Gastroesophageal sphincter (tissue), 4 donors: ENCODE data around the gene AURKAIP1. TPM values are rescaled to one million over a fixed set of nuclear protein-coding genes. Genes with fewer than 3 reads are reported as not detected.

Source experiments
- ATAC-seq: fragments of 150-250 bp; one replicate; pipeline ENCODE4 v1.9.1; 2016; ENCODE audit warnings: mild to moderate bottlenecking, moderate library complexity
- H3K27ac ChIP-seq, 4 donors: fragments of 200-600 bp; sonication (generic) in 3 of 4; 1 replicate in 3 of 4; 2 replicates in 1 of 4; pipeline ENCODE4 v1.5.1; 2016 to 2019
- H3K27me3 ChIP-seq: fragments of 200-600 bp; sonication (generic); one replicate; pipeline ENCODE4 v1.5.1; 2019
- H3K36me3 ChIP-seq, 2 donors: fragments of 200-600 bp; sonication (generic); one replicate each; pipeline ENCODE4 v1.5.1; 2019; ENCODE audit warnings: control low read depth in 1 of 2
- H3K4me1 ChIP-seq, 3 donors: fragments of 200-600 bp; sonication (generic); 1 replicate in 2 of 3; 2 replicates in 1 of 3; pipeline ENCODE4 v1.5.1; 2016 to 2019; ENCODE audit warnings: control low read depth in 2 of 3
- H3K4me3 ChIP-seq, 2 donors: fragments of 200-600 bp; sonication (generic); one replicate each; pipeline ENCODE4 v1.5.1; 2019; ENCODE audit warnings: mild to moderate bottlenecking in 1 of 2, moderate library complexity in 1 of 2
- H3K9me3 ChIP-seq, 3 donors: fragments of 200-600 bp; sonication (generic); one replicate each; pipeline ENCODE4 v1.5.1; 2017 to 2019; ENCODE audit warnings: control low read depth in 2 of 3
- CTCF ChIP-seq, 4 experiments: fragments of 200-600 bp in 2 of 4; fragments of 450-650 bp in 2 of 4; sonication (generic) in 1 of 4; IDR thresholded peaks; one replicate each; pipeline ENCODE4 v1.5.1; 2017 to 2019; ENCODE audit warnings: antibody characterized with exemption in 4 of 4, mild to moderate bottlenecking in 2 of 4, moderate library complexity in 2 of 4
- EP300 ChIP-seq: sonication (generic); formaldehyde crosslinking; IDR thresholded peaks from one replicate; pipeline ENCODE4 v1.6.1; 2017; ENCODE audit warnings: antibody characterized with exemption, mild to moderate bottlenecking
- POLR2A ChIP-seq, 2 donors: fragments of 450-650 bp; IDR thresholded peaks; one replicate each; pipeline ENCODE4 v1.6.1; 2017; ENCODE audit warnings: antibody characterized with exemption in 2 of 2, mild to moderate bottlenecking in 2 of 2, moderate library complexity in 1 of 2
- POLR2AphosphoS5 ChIP-seq: sonication (generic); formaldehyde crosslinking; IDR thresholded peaks from one replicate; pipeline ENCODE4 v1.6.1; 2017; ENCODE audit warnings: antibody characterized with exemption
- WGBS, 2 donors: methylation state at CpG; one replicate each; pipeline ENCODE4 v1.1.5; 2018; ENCODE audit warnings: low coverage in 1 of 2; 5-methylcytosine and 5-hydroxymethylcytosine counted together
- total RNA-seq, 4 donors: library from RNA; depleted of rRNA; stranded (reverse); fragments of >200 nt; gene quantifications; one replicate each; pipeline ENCODE4 v1.1.0, GENCODE V29; 2016

Gene AURKAIP1
- total RNA-seq, 4 donors from 2014 or later = 103 to 138 (median 108) TPM

GRCh38 chr1:1343811-1344421 is 31.1 kb downstream of the AURKAIP1 start:
- no CpG with 5 or more reads among the region's 24 CpGs for WGBS, 2 donors
- Histone ChIP-seq H3K36me3 (peaks cover 0 to 37% of the 10 kb centered on the region in 2 donors), H3K9me3 (no peaks in the 10 kb centered on the region), H3K27ac (peak overlapping the region in 1 of 4 donors; percentile 60), H3K27me3 (no peaks in the 10 kb centered on the region), H3K4me3 (no peak overlapping the region), H3K4me1 (peaks cover 0 to 54% (median 30%) of the 10 kb centered on the region in 3 donors)
- TF ChIP-seq EP300 = no peak
- no peak for TF ChIP-seq CTCF (IDR thresholded peaks at IDR 0.05)
- ATAC-seq = no peak

- no CpG with 5 or more reads among the region's 18 CpGs for WGBS, 2 donors
These were observed 32.4 kb downstream of the AURKAIP1 start for GRCh38 chr1:1342584-1343115.

GRCh38 chr1:1342061-1342562 is 32.9 kb downstream of the AURKAIP1 start:
- Histone ChIP-seq H3K27me3 (no peaks in the 10 kb centered on the region), H3K9me3 (no peaks in the 10 kb centered on the region), H3K4me1 (peaks cover 0 to 38% (median 22%) of the 10 kb centered on the region in 3 donors), H3K27ac (no peak overlapping the region), H3K4me3 (no peak overlapping the region), H3K36me3 (peaks cover 0 to 55% of the 10 kb centered on the region in 2 donors)
- ATAC-seq = no peak
- no peak for TF ChIP-seq POLR2A (IDR thresholded peaks at IDR 0.05)
- TF ChIP-seq EP300 = no peak
- no peak for TF ChIP-seq CTCF (IDR thresholded peaks at IDR 0.05)
- no peak for TF ChIP-seq POLR2AphosphoS5
- WGBS, 2 donors = no CpG with 5 or more reads among the region's 28 CpGs

More at GRCh38 chr1:1342584-1343115, 32.4 kb downstream of the AURKAIP1 start:
- Histone ChIP-seq H3K36me3 (peaks cover 0 to 50% of the 10 kb centered on the region in 2 donors), H3K4me1 (peaks cover 0 to 44% (median 27%) of the 10 kb centered on the region in 3 donors), H3K9me3 (no peaks in the 10 kb centered on the region), H3K27me3 (no peaks in the 10 kb centered on the region), H3K27ac (no peak overlapping the region), H3K4me3 (no peak overlapping the region)
- TF ChIP-seq CTCF (IDR thresholded peaks at IDR 0.05) (no peak), POLR2AphosphoS5 (no peak), POLR2A (IDR thresholded peaks at IDR 0.05) (no peak), EP300 (no peak)
- no peak for ATAC-seq

GRCh38 chr1:1341549-1342021 is 33.4 kb downstream of the AURKAIP1 start:
- WGBS, 2 donors = 96% methylated on average over 7 of the region's 17 CpGs; no CpG with 5 or more reads in 1 of the 2 donors
- Histone ChIP-seq H3K27ac (no peak overlapping the region), H3K4me3 (no peak overlapping the region), H3K27me3 (no peaks in the 10 kb centered on the region), H3K4me1 (peaks cover 0 to 33% (median 17%) of the 10 kb centered on the region in 3 donors), H3K9me3 (no peaks in the 10 kb centered on the region), H3K36me3 (peaks cover 0 to 60% of the 10 kb centered on the region in 2 donors)
- no peak for ATAC-seq
- TF ChIP-seq POLR2AphosphoS5 (no peak), CTCF (IDR thresholded peaks at IDR 0.05) (no peak), POLR2A (IDR thresholded peaks at IDR 0.05) (no peak), EP300 (no peak)
